Measurements from ENCODE around the gene NRXN3.
"Not testable (repeated sequence)": the region's sequence is repeated elsewhere in the genome, so short reads cannot be mapped to it uniquely, and the experiment has no call there.

Gene NRXN3

GRCh38 chr14:78978896-78979295, 808.7 kb downstream of the NRXN3 start:
- DNase-seq (ENCODE audit: low read depth, low spot score) = no peak
- H3K4me3 ChIP-seq (ENCODE audit: low read length) = no peak overlapping the region

- no peak overlapping the region for H3K4me3 ChIP-seq (ENCODE audit: low read length)
- DNase-seq (ENCODE audit: low read depth, low spot score) = no peak
Observed at GRCh38 chr14:78982551-78982950, 812.4 kb downstream of the NRXN3 start.

- no peak for DNase-seq (ENCODE audit: low read depth, low spot score)
- no peak overlapping the region for H3K4me3 ChIP-seq (ENCODE audit: low read length)
Observed at GRCh38 chr14:78983126-78983525, 813.0 kb downstream of the NRXN3 start.

GRCh38 chr14:78985668-78986381, 815.7 kb downstream of the NRXN3 start:
- no peak overlapping the region for H3K4me3 ChIP-seq (ENCODE audit: low read length)
- DNase-seq (ENCODE audit: low read depth, low spot score) = no peak

- H3K4me3 ChIP-seq (ENCODE audit: low read length) = no peak overlapping the region
- no peak for DNase-seq (ENCODE audit: low read depth, low spot score)
Observed at GRCh38 chr14:78986989-78987388, 816.8 kb downstream of the NRXN3 start.

- no peak overlapping the region for H3K4me3 ChIP-seq (ENCODE audit: low read length)
- DNase-seq (ENCODE audit: low read depth, low spot score) = no peak
Observed at GRCh38 chr14:78989221-78989620, 819.0 kb downstream of the NRXN3 start.

- DNase-seq (ENCODE audit: low read depth, low spot score) = no peak
- no peak overlapping the region for H3K4me3 ChIP-seq (ENCODE audit: low read length)
Observed at GRCh38 chr14:78992867-78993266, 822.7 kb downstream of the NRXN3 start.

- H3K4me3 ChIP-seq (ENCODE audit: low read length) = no peak overlapping the region
- DNase-seq (ENCODE audit: low read depth, low spot score) = no peak
Observed at GRCh38 chr14:78997811-78998210, 827.6 kb downstream of the NRXN3 start.

- no peak overlapping the region for H3K4me3 ChIP-seq (ENCODE audit: low read length)
- DNase-seq (ENCODE audit: low read depth, low spot score) = no peak
Observed at GRCh38 chr14:79009286-79009685, 839.1 kb downstream of the NRXN3 start.

GRCh38 chr14:79011091-79011919, 841.1 kb downstream of the NRXN3 start:
- no peak overlapping the region for H3K4me3 ChIP-seq (ENCODE audit: low read length)
- peak; percentile 41 for DNase-seq (ENCODE audit: low read depth, low spot score)

- DNase-seq (ENCODE audit: low read depth, low spot score) = no peak
- no peak overlapping the region for H3K4me3 ChIP-seq (ENCODE audit: low read length)
Observed at GRCh38 chr14:79011920-79012204, 841.7 kb downstream of the NRXN3 start.

GRCh38 chr14:79016828-79017505, 846.8 kb downstream of the NRXN3 start:
- no peak for DNase-seq (ENCODE audit: low read depth, low spot score)
- no peak overlapping the region for H3K4me3 ChIP-seq (ENCODE audit: low read length)

GRCh38 chr14:79017561-79017960, 847.4 kb downstream of the NRXN3 start:
- no peak for DNase-seq (ENCODE audit: low read depth, low spot score)
- no peak overlapping the region for H3K4me3 ChIP-seq (ENCODE audit: low read length)

- no peak for DNase-seq (ENCODE audit: low read depth, low spot score)
- H3K4me3 ChIP-seq (ENCODE audit: low read length) = no peak overlapping the region
Observed at GRCh38 chr14:79018836-79019235, 848.7 kb downstream of the NRXN3 start.

- not testable (repeated sequence) for DNase-seq (ENCODE audit: low read depth, low spot score); H3K4me3 ChIP-seq (ENCODE audit: low read length)
Observed at GRCh38 chr14:79019898-79020297, 849.7 kb downstream of the NRXN3 start.

- DNase-seq (ENCODE audit: low read depth, low spot score) = no peak
- H3K4me3 ChIP-seq (ENCODE audit: low read length) = no peak overlapping the region
Observed at GRCh38 chr14:79021766-79022165, 851.6 kb downstream of the NRXN3 start.

GRCh38 chr14:79027138-79027537, 857.0 kb downstream of the NRXN3 start:
- no peak overlapping the region for H3K4me3 ChIP-seq (ENCODE audit: low read length)
- no peak for DNase-seq (ENCODE audit: low read depth, low spot score)

- no peak overlapping the region for H3K4me3 ChIP-seq (ENCODE audit: low read length)
- no peak for DNase-seq (ENCODE audit: low read depth, low spot score)
Observed at GRCh38 chr14:79028281-79028680, 858.1 kb downstream of the NRXN3 start.

GRCh38 chr14:79036441-79036840, 866.3 kb downstream of the NRXN3 start:
- no peak overlapping the region for H3K4me3 ChIP-seq (ENCODE audit: low read length)
- DNase-seq (ENCODE audit: low read depth, low spot score) = no peak

GRCh38 chr14:79037106-79037505, 866.9 kb downstream of the NRXN3 start:
- no peak for DNase-seq (ENCODE audit: low read depth, low spot score)
- no peak overlapping the region for H3K4me3 ChIP-seq (ENCODE audit: low read length)
